Tibial nerve (tissue), 4 donors: Measurements from ENCODE around the gene LHFPL5. TPM values are rescaled to one million over a fixed set of nuclear protein-coding genes. Genes with fewer than 3 reads are reported as not detected.

Experiments used
- DNase-seq, 2 donors: peaks; one replicate each; pipeline ENCODE4 v3.0.0-alpha.2; 2019; ENCODE audit warnings: low spot score in 2 of 2
- H3K27ac ChIP-seq, 4 donors: fragments of 200-600 bp; sonication (generic) in 3 of 4; one replicate each; pipeline ENCODE4 v1.5.1; 2017 to 2019; ENCODE audit warnings: mild to moderate bottlenecking in 1 of 4
- H3K27me3 ChIP-seq, 2 donors: fragments of 200-600 bp; sonication (generic) in 1 of 2; one replicate each; pipeline versions ENCODE4 v1.5.1 to v1.6.0; 2017 to 2019
- H3K36me3 ChIP-seq, 3 donors: fragments of 200-600 bp; sonication (generic); one replicate each; pipeline ENCODE4 v1.5.1; 2018 to 2019
- H3K4me1 ChIP-seq, 4 donors: fragments of 200-600 bp; sonication (generic) in 3 of 4; one replicate each; pipeline ENCODE4 v1.5.1; 2017 to 2019
- H3K4me3 ChIP-seq, 4 donors: fragments of 200-600 bp; sonication (generic) in 3 of 4; one replicate each; pipeline ENCODE4 v1.5.1; 2017 to 2019; ENCODE audit warnings: mild to moderate bottlenecking in 1 of 4, moderate library complexity in 1 of 4
- H3K9me3 ChIP-seq, 4 donors: fragments of 200-600 bp; sonication (generic) in 3 of 4; one replicate each; pipeline ENCODE4 v1.5.1; 2017 to 2019
- CTCF ChIP-seq, 5 experiments: fragments of 200-600 bp in 3 of 5; fragments of 450-650 bp in 2 of 5; sonication (generic) in 3 of 5; IDR thresholded peaks; one replicate each; pipeline ENCODE4 v1.5.1; 2016 to 2019; ENCODE audit warnings: antibody characterized with exemption in 5 of 5, mild to moderate bottlenecking in 3 of 5, moderate library complexity in 2 of 5
- EP300 ChIP-seq, 2 donors: sonication (generic); formaldehyde crosslinking; IDR thresholded peaks; one replicate each; pipeline ENCODE4 v1.6.1; 2017; ENCODE audit warnings: antibody characterized with exemption in 2 of 2, mild to moderate bottlenecking in 1 of 2
- POLR2A ChIP-seq, 2 donors: fragments of 450-650 bp; IDR thresholded peaks; one replicate each; pipeline ENCODE4 v1.6.1; 2017; ENCODE audit warnings: antibody characterized with exemption in 2 of 2, mild to moderate bottlenecking in 2 of 2, moderate library complexity in 2 of 2
- WGBS, 2 donors: methylation state at CpG; one replicate each; pipeline ENCODE4 v1.1.5; 2018; 5-methylcytosine and 5-hydroxymethylcytosine counted together
- total RNA-seq, 4 donors: library from RNA; depleted of rRNA; stranded (reverse); fragments of >200 nt; gene quantifications; one replicate each; pipeline ENCODE4 v1.1.0, GENCODE V29; 2016

LHFPL5 gene
- total RNA-seq, 4 donors from 2014 or later = not detected

- no peaks in the 10 kb centered on the region for H3K9me3 ChIP-seq
- DNase-seq = no peak
- no peak overlapping the region for H3K4me3 ChIP-seq
- no peak for TF ChIP-seq POLR2A (IDR thresholded peaks at IDR 0.05)
- no peak for TF ChIP-seq CTCF (IDR thresholded peaks at IDR 0.05)
- TF ChIP-seq EP300 (IDR thresholded peaks at IDR 0.05) = no peak
- H3K27me3 ChIP-seq = peaks cover 0 to 36% of the 10 kb centered on the region in 2 donors
- peaks cover 0 to 2% (median under 1%) of the 10 kb centered on the region in 4 donors for H3K4me1 ChIP-seq
- no peak overlapping the region for H3K27ac ChIP-seq
- H3K36me3 ChIP-seq = no peaks in the 10 kb centered on the region
- 40 to 48% methylated on average over 5 of the region's 5 CpGs for WGBS, 2 donors
These were observed 33.9 kb upstream of the LHFPL5 start for GRCh38 chr6:35771343-35771627.

GRCh38 chr6:35774116-35774794, 30.9 kb upstream of the LHFPL5 start:
- DNase-seq = no peak
- no peak for TF ChIP-seq EP300 (IDR thresholded peaks at IDR 0.05)
- no peak for TF ChIP-seq POLR2A (IDR thresholded peaks at IDR 0.05)
- no peak for TF ChIP-seq CTCF (IDR thresholded peaks at IDR 0.05)
- Histone ChIP-seq H3K9me3 (no peaks in the 10 kb centered on the region), H3K27me3 (peaks cover 0 to 47% of the 10 kb centered on the region in 2 donors), H3K36me3 (no peaks in the 10 kb centered on the region), H3K4me1 (peaks cover 0 to 9% (median 3%) of the 10 kb centered on the region in 4 donors), H3K4me3 (no peak overlapping the region), H3K27ac (no peak overlapping the region)
- 72% methylated on average over 11 of the region's 11 CpGs for WGBS, 2 donors

GRCh38 chr6:35775031-35775430, 30.1 kb upstream of the LHFPL5 start:
- H3K27me3 ChIP-seq = peaks cover 0 to 47% of the 10 kb centered on the region in 2 donors
- H3K9me3 ChIP-seq = no peaks in the 10 kb centered on the region
- DNase-seq = no peak
- H3K4me1 ChIP-seq = peaks cover 0 to 9% (median 3%) of the 10 kb centered on the region in 4 donors
- no peak for TF ChIP-seq EP300 (IDR thresholded peaks at IDR 0.05)
- TF ChIP-seq POLR2A (IDR thresholded peaks at IDR 0.05) = no peak
- no peak for TF ChIP-seq CTCF (IDR thresholded peaks at IDR 0.05)
- no peak overlapping the region for H3K4me3 ChIP-seq
- 41 to 48% methylated on average over 6 of the region's 6 CpGs for WGBS, 2 donors
- no peaks in the 10 kb centered on the region for H3K36me3 ChIP-seq
- H3K27ac ChIP-seq = no peak overlapping the region

GRCh38 chr6:35776364-35777215, 28.6 kb upstream of the LHFPL5 start, which contains the start of gene CLPSL2:
Gene CLPSL2 (plus strand): TSS chr6:35776598. CDS start chr6:35776619, 21 bp downstream.
- Histone ChIP-seq H3K27ac (no peak within 1 kb of the TSS), H3K4me3 (peak within 1 kb of the TSS in 3 of 4 donors; percentile 19 to 44 (median 33)), H3K27me3 (peaks cover 0 to 47% of the 10 kb centered on the region in 2 donors), H3K9me3 (no peaks in the 10 kb centered on the region), H3K36me3 (no peaks in the 10 kb centered on the region), H3K4me1 (peaks cover 0 to 9% (median 3%) of the 10 kb centered on the region in 4 donors)
- WGBS, 2 donors = 3% methylated on average over 25 to 52 of the region's 56 CpGs
- no peak for DNase-seq
- TF ChIP-seq CTCF (IDR thresholded peaks at IDR 0.05) = no peak
- no peak for TF ChIP-seq EP300 (IDR thresholded peaks at IDR 0.05)
- TF ChIP-seq POLR2A (IDR thresholded peaks at IDR 0.05) = no peak
